ENCODE measurements around the gene MELTF. TPM values are rescaled to one million over a fixed set of nuclear protein-coding genes. Genes with fewer than 3 reads are reported as not detected.
A peak's percentile ranks its signal among the peaks of the same experiment; 100 is the strongest.

Gene MELTF
- total and polyA plus RNA-seq, 9 of the 15 experiments (the other 6 are each of a cell fraction or from before 2014, with no cell fraction given), result 0.35 to 10.5 (median 4.5) TPM

- TF ChIP-seq ZNF639 (CRISPR knock-in tag; conservative IDR thresholded peaks at IDR 0.05 in 1 of 2, IDR thresholded peaks at IDR 0.05 in 1 of 2) (no peak), ZNF146 (CRISPR knock-in tag; IDR thresholded peaks at IDR 0.05; ENCODE audit: unreplicated experiment) (no peak), FOS (IDR thresholded peaks at IDR 0.05; ENCODE audit: extremely low read depth, insufficient read length) (no peak), CTCF (IDR thresholded peaks at IDR 0.05 in 2 of 3, conservative IDR thresholded peaks at IDR 0.05 in 1 of 3; ENCODE audit: insufficient read depth in 2 of 3, low read depth in 1 of 3, low read length in 3 of 3) (peak; percentile 79 to 89 (median 84)), ELF2 (CRISPR knock-in tag; IDR thresholded peaks at IDR 0.05) (no peak), TBP (optimal IDR thresholded peaks at IDR 0.05; ENCODE audit: low read depth, low read length) (peak; percentile 59), ATF1 (CRISPR knock-in tag; IDR thresholded peaks at IDR 0.05) (no peak), ATF1 (tag; IDR thresholded peaks at IDR 0.05) (peak; percentile 20; the same call in 1 of the 2 replicates), POLR2AphosphoS5 (IDR thresholded peaks at IDR 0.05; ENCODE audit: control insufficient read depth, insufficient read depth, low read depth, low read length) (no peak), SRF (CRISPR knock-in tag; IDR thresholded peaks at IDR 0.05) (0 out of 4 replicates have a peak, but pooled peaks of 1 of the 2 experiments have one; percentile 35), MEF2D (tag; conservative IDR thresholded peaks at IDR 0.05; ENCODE audit: low read depth) (no peak), LCOR (CRISPR knock-in tag; IDR thresholded peaks at IDR 0.05) (no peak), ZNF316 (IDR thresholded peaks at IDR 0.05) (no peak), NFE2L1 (tag; IDR thresholded peaks at IDR 0.05; ENCODE audit: borderline replicate concordance, low read depth) (no peak), ZNF778 (CRISPR knock-in tag; IDR thresholded peaks at IDR 0.05) (no peak), MAX (CRISPR knock-in tag; IDR thresholded peaks at IDR 0.05) (0 out of 2 replicates have a peak, but pooled peaks have one; percentile 10), RFX7 (CRISPR knock-in tag; IDR thresholded peaks at IDR 0.05) (no peak), TCF3 (CRISPR knock-in tag; IDR thresholded peaks at IDR 0.05) (0 out of 2 replicates have a peak, but pooled peaks have one; percentile 18), RCOR1 (IDR thresholded peaks at IDR 0.05; ENCODE audit: borderline replicate concordance in 1 of 2, low read depth in 2 of 2, low read length in 2 of 2) (peak in 1 of 2 experiments; percentile 30; a peak in 1 of 4 replicates), VEZF1 (CRISPR knock-in tag; IDR thresholded peaks at IDR 0.05) (peak; percentile 78), CTBP1 (IDR thresholded peaks at IDR 0.05; ENCODE audit: borderline replicate concordance) (peak; percentile 69), KDM1A (IDR thresholded peaks at IDR 0.05) (0 out of 4 replicates have a peak, but pooled peaks of 1 of the 2 experiments have one; percentile 81), PRPF4 (IDR thresholded peaks at IDR 0.05; ENCODE audit: insufficient read depth, low read depth, low read length, poor library complexity, severe bottlenecking) (peak; percentile 39)
These were observed at the start of gene MELTF (continued) for GRCh38 chr3:197029511-197030167.

Data from K562 (cell line).